HG03135 (cell line): ENCODE data around the gene KRT2.

Experiments used
- ATAC-seq: cut with Tn5 transposase; IDR thresholded peaks from one replicate; pipeline ENCODE4 v1.9.1; 2021; ENCODE audit warnings: mild to moderate bottlenecking, moderate library complexity; ENCODE audit not compliant: unreplicated experiment

Gene KRT2

DNA sequence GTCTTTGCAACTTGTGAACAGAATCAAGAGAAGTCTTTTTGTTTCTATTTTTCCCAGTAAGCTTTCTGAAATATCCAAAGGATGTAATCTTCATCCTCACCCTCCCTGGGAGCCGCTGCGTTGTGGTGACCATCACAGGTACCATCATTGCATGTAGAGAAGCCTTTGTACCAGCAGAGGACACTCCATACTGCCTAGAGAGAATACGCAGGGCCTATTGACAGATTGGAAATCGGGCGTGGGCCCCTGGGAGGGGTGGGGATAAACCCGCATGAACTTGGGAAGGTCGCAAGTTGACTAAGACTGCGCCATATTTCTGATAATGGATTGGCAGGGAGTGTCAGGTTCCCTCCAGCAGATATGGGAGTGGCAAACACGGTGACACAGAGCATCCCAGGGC, 15.5 kb upstream of the KRT2 start:
- no peak for ATAC-seq

DNA sequence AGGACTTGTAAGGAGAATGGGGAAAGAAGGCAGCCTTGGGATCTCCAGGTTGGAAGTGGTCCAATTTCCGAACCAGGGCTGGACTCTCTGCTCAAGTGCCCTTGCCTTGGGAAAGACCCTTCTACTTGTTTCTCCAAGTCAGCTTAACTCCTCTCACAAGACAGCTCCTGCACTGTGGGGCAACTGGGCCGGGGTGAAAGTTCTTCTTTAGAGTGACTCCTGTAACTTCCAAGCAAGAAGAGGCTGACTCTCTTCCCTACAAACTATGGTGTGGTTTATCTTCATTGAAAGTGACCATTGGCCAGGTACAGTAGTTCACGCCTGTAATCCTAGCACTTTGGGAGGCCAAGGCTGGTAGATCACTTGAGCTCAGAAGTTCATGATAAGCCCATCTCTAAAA, 14.5 kb upstream of the KRT2 start:
- ATAC-seq = no peak

DNA sequence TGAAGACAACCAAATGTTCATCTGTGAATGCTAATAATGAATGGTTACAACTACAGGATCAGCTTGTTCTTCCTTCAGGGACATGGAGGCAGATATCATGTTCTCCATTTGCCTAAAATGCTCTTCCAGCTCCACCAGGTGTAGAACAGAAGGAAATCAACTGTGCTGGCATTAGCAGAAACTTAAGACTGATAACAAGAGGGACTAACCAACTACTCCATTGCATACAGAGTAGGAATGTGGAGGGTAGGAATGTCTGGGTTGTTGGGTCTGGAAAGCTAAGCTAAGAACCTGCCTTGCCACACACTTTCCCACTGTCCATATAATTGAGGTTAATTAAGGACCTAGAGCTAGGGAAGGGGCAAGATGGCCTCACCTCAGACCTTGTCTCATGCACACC, 11.4 kb upstream of the KRT2 start:
- no peak for ATAC-seq

DNA sequence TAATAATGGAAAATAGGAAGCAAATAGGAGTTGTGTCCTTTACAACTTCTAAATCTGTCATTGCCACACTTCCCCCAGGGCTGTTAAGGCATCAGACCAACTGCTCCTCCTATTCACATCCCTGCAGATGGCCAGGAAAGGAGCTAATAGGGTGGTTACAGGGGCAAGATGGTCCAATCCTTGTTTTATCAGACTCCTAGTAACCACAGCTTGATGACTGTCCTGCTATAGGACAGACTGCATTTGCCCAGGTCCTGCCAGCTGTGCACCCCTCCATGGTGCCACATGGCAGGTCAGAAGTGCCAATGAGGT, 10.9 kb upstream of the KRT2 start:
- no peak for ATAC-seq

DNA sequence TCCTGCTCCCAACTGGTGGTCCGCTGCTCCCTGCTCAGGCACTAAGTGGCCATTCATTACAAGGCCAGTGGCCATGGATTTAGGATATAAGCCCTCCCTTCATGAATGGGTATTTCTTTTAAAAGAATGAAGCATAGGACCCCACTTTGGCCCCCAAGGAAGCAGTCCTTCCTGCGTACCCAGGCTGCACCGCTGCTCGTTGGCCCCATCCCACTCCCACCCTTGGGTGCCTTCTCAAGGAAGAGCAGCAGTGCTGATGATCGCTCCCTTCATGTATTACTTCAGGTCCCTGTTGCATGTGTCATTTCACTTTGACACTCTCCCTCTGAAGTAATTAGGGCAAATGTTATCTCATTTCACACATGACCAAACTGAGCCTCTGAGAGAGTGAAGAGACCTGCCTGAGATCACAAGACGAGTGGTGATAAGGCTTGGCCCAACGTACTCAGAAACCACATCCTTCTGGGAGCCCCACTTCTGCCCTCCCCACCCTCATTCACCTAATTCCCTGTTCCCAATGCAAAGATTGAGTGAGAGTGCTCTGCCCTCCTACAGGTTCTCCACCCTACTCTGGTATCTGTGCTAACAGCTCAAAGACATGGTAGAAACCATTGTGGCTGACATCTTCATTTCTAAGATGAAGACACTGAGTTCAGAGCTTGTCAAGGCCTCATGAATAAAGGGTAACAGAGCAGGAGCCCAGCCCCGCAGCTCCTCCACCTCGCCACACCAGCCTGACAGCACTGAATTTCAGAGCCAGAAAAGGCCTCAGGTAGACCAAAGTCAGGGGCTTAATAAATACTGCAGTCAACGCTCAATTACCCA, 10.3 kb upstream of the KRT2 start:
- ATAC-seq = no peak

DNA sequence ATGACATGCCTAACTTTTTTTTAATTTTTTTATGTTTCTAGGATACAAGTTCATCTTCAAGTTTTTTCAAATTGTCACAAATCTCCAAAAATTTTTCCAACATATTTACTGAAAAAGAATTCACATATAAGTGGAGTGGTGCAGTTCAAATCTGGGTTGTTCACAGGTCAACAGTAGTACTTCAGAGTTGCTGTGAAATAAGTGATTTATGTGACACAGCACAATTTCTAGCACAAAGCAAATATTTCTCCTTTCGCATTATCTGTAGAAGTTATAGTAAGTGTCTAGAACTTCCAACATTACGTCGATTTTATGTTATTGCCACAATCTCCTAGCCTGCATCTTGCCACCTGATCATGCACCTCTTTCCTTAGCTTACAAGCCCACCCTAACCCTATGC, 9.7 kb upstream of the KRT2 start:
- ATAC-seq = no peak

DNA sequence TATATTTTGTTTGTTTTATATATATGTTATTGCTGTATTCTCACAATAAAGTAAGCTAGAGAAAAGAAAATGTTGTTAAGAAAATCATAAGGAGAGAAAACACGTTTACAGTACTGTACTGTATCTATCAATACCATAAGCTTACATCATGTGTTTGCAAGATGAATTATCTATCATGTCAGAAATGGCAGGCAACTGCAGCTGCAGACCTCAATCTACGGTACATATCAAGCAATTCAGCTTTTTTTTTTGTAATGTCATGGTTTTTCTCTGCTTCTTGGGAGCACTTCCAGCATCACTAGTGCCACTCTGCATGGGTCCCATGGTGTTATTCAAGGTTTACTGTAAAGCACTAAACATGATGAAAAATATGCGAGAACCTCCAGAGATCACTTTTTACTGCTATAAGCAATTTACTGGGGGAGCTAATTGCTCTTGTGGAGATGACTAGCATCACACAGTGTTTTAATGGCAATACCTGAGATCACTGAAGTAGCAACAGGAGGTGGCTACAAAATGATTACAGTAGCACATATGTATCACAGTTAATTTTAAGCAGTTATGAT, 9.0 kb upstream of the KRT2 start:
- no peak for ATAC-seq

DNA sequence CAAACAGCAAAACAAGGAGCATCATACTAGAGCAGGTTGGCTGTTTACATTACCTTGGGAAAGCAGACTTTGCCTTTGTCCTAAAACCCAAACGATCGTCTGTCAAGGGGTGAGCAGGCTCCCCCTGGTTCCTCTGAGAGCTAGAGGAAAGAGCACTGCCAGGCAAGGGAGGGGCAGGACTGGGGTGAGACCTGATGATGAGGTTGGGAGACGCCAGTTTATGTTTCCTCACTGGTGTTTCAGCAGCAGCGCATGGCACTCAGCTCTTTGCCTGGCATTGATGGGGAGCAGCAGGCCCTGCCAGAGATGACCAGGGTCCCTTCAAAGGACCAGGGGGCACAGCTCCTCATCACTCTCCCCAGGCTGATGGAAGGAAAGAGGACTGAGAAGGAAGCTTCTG, 7.9 kb upstream of the KRT2 start:
- ATAC-seq = no peak

DNA sequence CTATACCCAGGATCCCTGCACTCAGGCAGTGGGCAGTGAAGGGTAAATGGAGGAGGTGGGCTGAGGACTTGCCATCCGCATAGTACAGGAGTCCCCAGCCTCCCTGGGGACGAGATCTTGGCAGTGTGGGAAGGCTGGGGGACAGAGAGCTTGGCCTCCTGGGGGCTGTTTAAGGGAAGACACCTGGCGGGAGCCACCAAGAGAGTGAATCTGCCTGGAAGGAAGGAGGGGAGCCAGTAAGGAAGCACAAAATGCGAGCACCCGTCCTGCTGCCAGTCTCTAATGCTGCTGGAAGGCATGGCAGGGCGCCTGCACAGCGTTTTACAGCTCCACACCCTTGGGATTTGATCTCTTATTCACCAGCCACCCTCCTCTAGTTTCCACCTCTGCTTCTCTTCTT, 7.4 kb upstream of the KRT2 start:
- no peak for ATAC-seq

DNA sequence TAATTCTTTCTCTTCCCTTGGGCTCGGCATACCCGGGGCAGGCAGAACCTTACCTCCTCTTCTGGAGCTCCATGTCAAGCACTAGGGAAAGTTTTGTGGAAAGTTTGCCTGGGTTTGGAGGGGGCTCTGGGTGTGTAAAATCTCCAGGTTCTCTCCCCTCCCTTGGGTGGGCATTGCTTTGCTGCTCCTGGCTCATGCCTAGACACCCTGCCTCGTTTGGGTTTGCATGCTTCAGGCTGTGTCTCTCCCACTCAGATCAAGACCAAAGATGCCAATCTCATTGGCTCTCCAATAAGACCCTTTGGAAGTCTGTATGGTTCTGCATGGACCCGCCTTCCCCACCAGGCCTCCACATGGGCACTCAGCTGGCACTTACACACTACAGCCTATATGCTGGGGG, 6.2 kb upstream of the KRT2 start:
- ATAC-seq = no peak

DNA sequence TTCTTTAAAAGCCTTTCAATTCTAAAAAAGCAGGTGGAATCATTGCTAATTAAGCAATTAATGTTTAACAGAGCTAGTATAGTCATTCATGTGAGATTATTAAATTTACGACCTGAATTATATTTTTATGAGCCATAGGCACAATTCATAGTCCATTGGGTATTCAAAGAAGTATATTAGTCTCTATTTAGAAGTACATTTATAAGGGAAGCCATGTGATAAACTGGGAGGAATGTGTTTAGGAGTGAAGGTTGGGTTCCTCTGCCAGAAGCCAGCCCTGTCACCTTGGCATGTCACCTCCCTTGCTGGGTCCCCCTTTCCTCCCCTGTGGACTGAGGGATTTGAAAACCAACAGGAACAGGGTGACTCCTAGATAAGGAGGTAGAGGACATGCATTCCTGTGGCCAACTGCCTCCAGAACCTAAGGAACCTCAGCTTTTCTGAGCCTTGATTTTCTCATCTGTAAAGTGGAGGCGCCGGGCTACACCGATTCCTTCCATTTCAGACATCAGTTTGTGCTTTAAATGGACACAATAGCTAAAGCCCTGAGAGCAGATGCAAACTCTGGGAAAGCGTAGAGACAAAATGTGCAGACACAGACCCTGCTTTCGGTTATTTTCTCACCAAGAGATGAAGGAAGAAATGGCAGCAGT, 5.4 kb upstream of the KRT2 start:
- no peak for ATAC-seq

DNA sequence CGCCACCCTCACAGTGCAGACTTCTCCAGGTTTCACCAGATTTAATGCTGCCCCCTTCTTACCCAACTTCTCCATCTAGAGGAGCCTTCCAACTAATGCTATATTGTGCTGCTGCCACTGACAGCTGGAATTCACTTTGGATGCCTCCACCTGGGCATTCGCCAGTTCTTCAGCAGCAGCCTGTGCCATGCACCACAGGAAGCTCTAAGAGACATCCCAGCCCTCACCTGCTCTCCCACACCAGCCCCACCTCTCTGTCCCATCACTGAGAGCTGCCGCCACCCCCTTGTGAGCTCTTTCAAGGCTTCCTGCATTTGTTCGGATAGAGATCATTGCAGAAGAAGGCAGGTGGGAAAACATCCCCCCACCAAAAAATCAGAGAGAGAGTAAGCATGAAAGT, 4.6 kb upstream of the KRT2 start:
- no peak for ATAC-seq

DNA sequence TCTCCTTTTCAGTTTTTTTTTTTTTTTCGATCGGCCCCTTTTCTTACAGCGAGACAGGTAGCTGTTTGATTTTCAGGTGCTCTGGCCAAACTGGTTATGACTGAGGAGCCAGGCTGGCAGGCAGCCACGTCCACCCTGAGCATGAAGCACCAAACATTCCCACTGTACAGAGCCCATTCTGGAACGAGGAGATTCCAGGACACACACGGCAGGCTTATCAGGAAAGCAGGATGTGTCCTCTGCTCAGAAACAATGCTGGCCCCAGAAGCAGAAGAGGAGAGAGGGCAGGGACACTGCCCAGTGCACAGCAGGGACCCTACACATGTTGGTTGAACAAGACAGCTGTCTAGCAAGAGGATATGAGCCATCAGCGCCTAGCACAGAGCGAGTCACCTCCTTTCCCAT, 3.7 kb upstream of the KRT2 start:
- ATAC-seq = no peak

DNA sequence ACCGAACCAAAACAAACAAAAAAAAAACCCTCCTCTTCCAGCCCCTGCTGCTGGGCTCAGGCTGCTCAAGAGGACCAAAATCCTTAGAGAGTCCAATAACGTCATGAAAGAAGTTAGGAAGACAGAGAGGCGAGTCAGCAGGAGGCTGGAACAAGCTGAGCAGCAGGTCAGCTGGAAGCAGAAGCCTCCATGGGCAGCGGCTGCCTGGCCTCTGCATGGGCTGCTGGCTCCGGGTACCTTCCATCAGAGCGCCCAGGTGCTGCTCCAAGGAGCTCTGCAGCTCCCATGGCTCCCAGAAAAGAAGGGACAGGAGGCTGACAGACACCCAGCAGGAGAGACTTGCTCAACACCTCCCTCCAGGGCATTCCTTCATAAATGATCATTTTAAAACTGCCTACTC, 3.2 kb upstream of the KRT2 start:
- no peak for ATAC-seq

DNA sequence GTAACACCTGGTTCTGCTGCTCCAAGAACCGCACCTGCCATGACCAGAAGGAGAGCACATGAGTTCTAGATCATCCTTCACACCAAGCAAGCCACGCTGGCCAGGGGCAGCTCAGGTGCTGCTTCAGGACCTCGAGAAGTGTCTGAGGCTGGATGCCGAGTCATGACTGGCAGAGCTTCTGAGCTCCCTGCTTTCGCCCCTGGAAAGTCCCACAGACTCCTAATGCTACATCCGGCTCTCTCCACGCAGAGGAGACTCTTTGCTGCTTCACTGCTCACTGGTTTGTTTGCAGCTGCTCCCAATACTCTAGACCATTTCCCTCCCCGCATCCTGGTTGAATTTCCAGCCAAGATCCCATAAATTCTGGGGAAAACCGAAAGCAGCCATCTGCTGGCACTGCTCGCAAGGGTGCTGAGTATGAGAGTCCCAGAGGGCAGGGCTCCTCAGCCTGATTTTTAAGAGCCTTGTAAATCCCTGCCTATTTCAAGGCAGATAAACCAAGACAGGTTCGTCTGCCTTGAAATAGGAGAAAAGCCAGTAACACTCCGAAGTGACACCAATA, 1.4 kb downstream of the KRT2 start:
- ATAC-seq = no peak

DNA sequence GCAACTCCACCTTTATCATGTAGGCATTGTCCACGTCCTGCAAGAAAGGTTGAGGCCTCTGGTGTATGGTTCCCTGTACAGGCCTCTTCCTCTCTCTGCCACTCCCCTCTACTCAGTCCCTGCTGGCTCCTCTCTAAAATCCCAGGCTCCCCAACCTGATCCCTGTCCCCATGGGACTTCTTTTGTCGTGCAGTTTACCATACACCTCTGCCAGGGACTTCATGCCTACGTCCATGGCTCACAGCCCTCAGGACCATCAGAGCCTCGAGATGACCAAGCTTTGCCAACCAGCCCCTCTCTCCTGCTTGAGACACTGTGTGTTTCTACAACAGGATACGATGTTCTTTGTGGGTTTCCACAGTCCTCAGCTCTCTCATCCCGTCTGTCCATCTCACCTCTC, 2.9 kb downstream of the KRT2 start:
- ATAC-seq = no peak

DNA sequence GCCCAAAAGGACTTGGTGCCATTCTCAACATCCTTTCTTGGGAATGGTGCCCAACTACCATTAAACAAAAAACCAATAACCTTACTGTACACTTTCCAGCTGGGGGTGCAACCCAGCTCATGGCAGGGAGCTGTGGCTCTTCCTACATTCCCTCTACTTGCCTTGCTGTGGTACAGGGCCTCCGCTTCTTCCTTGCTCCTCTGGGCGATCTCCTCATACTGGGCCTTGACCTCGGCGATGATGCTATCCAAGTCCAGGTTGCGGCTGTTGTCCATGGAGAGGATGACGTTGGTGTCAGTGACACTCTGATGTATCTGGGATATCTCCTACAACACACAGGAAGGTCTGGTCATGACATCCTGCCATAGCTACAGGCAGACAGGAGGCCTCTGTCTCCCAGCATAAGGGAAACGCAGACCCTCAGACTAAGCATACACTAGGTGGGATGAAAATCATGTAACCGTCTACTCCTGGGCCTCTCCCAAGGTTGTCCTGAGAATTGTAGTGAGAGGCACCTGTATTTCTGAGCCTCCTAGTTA, 3.9 kb downstream of the KRT2 start:
- ATAC-seq = no peak

DNA sequence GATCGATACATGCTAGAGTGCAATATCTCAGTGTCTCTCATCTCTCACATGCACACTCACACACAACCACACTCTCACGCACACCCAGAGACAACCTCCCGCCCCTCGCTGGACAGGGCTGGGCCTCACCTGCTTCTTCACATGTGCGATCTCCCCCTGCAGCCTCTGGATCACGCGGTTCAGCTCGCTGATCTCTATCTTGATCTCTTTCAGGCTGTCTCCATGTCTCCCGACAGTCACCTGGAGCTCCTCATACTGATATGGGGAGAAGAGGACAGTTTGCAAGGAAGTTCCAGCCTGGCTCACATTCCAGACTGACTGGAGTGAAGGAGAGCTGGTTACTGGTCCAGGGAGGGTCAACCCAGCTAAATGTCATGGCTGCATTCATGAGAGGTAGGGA, 4.4 kb downstream of the KRT2 start:
- ATAC-seq = no peak

DNA sequence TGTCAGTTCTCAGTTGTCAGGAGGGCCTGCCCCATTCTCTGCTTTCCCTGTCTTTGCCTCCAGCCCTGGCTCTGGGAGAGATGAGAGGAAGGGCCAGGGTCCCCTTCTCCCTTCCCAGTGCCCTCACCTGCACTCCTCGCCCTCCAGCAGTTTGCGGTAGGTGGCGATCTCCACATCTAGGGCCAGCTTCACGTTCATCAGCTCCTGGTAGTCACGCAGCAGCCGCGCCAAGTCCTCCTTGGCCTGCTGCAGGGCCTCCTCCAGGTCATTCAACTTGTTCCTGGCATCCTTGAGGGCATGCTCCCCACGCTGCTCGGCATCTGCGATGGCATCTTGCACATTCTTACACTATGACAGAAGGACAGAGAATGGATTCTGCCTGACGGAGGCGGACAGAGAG, 5.4 kb downstream of the KRT2 start:
- no peak for ATAC-seq

DNA sequence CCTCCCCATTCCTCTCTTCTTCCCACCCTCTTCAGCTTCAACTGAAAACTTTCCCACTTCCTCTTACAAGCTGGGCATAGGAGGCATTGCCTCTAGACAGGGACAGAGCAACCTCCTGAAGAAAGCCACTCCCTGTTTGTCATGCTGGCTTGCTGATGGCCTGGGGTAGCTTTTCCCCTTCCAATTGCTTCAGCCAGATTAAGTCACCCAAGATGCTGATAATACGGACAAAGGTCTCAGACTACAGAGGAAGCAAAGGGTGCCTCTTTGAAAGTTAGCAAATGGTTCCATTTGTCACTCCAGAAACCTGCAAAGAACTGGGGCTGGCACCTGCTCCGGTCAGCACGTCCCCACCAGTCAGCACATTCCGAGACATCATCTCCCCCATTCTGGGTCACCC, 6.0 kb downstream of the KRT2 start:
- ATAC-seq = no peak

DNA sequence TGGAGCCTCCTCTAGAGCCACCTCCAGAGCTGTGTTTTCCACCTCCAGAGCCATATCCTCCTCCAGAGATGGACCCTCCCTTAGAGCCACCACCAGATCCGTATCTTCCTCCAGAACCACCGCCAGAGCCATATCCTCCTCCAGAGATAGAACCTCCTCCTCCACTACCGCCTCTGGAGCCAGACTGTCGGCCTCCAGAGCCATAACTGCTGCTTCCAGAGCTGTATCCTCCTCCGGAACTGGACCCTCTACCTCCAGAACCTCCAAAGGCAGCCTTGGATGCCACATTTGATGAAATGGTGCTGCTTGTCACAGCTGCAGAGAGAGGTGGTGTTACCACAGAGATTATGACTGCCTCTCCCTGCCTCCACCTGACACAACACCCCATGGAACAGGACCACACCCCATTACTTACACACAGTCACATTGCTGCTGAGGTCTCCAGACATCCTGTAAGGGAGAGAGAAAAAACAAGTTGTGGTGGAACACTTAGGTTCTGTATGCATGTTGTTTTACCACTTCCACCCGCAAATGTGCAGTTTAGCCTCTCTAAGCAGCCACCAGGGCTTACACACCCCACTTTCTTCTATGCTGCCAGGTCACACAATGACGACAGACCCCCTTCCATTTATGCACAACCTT, 6.8 kb downstream of the KRT2 start:
- ATAC-seq = no peak

DNA sequence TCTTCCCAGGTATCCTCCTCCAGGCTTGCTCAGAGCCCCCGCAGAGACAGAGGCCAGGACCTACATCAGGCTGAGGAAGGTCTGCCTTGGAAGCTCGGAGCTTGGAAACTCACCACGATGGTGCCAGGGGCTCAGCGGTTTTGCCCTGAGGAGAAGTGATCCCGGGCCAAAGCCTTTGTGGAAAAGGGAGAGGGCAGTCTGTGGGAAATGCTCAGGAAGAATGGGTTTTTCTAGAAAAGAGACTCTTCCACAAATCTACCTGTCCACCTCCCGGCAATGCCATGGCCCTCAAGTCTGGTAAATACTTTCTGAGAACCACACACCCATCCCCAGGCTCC, 8.0 kb downstream of the KRT2 start:
- ATAC-seq = no peak
